Measurements from ENCODE around the gene IER2. TPM values are rescaled to one million over a fixed set of nuclear protein-coding genes. Genes with fewer than 3 reads are reported as not detected.

IER2 gene
- total RNA-seq = 10 to 100 TPM; 14.5 to 52.6 (median 20.2) TPM

GRCh38 chr19:13150187-13150930 lies at the start of gene IER2, which contains the start of gene STX10:
TSS of gene IER2 (plus strand) at chr19:13150411. CDS start at chr19:13153187, 2,776 bp downstream.
TSS of gene STX10 (minus strand) at chr19:13150375. CDS start at chr19:13150173, 202 bp downstream.
- no peak for TF ChIP-seq CTCF (IDR thresholded peaks at IDR 0.05; ENCODE audit: low read depth)

GRCh38 chr19:13100841-13101589 lies 49.2 kb upstream of the IER2 start:
- TF ChIP-seq CTCF (IDR thresholded peaks at IDR 0.05; ENCODE audit: low read depth) = no peak

GRCh38 chr19:13101590-13102415 lies 48.4 kb upstream of the IER2 start:
- TF ChIP-seq CTCF (IDR thresholded peaks at IDR 0.05; ENCODE audit: low read depth) = no peak

DNA sequence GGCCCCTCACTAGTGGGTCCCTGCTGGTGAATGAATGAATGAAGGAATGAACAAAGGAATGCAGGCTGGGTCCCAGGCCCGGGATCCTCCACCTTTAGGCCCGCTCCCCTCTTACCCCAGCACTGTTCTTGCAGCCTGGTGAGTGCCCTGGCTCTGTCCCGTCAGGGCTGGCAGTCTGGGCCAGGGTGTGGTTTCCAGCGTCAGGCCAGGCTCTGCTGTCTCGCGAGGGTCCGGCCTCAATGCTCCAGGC lies 47.9 kb upstream of the IER2 start:
- no peak for TF ChIP-seq CTCF (IDR thresholded peaks at IDR 0.05; ENCODE audit: low read depth)

- no peak for TF ChIP-seq CTCF (IDR thresholded peaks at IDR 0.05; ENCODE audit: low read depth)
These were observed 47.3 kb upstream of the IER2 start, which contains the start of gene LYL1 for GRCh38 chr19:13102666-13103580. TSS of gene LYL1 (minus strand) at chr19:13102858. CDS start at chr19:13101171, 1,687 bp downstream.

DNA sequence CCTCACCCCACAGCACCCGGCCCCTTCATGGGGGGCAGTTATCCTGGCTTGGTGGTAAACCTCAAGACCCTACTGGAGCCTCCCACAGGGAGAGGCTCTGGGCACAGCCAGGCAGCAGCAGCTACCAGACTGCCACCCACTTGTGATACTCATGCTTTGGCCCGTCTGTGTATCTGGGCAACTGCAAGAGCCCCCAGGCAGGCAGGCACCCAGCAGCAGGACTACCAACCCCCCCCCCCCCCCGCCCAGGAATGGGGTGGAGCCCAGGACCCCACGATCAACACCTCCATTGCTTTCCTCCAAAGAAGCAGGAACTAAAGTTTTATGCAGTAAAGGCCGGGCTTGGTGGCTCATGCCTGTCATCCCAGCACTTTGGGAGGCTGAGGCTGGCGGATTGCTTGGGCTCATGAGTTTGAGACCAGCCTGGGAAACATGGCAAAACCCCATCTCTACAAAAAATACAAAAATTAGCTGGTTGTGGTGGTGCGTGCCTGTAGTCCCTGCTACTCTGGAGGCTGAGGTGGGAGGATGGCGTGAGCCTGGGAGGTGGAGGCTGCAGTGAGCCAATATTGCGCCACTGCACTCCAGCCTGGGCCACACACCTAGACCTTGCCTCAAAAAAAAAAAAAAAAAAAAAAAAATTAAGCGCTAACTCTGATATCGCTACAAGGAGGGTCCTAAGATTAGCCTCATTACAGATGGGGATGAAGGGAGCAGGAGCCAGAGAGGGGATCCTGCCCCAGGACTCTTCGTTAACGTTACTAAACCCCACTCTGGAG lies 46.4 kb upstream of the IER2 start:
- TF ChIP-seq CTCF (IDR thresholded peaks at IDR 0.05; ENCODE audit: low read depth) = no peak

Measured in subcutaneous adipose tissue (tissue), 4 donors.